ENCODE results near the gene CCDC92.

GRCh38 chr12:123987022-123987421 is 14.4 kb upstream of the CCDC92 start:
- TF ChIP-seq EZH2 (IDR thresholded peaks at IDR 0.05) (no peak), FOXP2 (optimal IDR thresholded peaks at IDR 0.05; ENCODE audit: control extremely low read depth, extremely low read length, insufficient read depth) (no peak), POLR2AphosphoS5 (IDR thresholded peaks at IDR 0.05; ENCODE audit: borderline replicate concordance, low read depth, low read length) (no peak)

All from SK-N-MC (cell line).